D341Med (cell line): Measurements from ENCODE around the gene MAN1C1.
"Not testable (repeated sequence)": the region's sequence is repeated elsewhere in the genome, so short reads cannot be mapped to it uniquely, and the experiment has no call there.

Source experiments
- DNase-seq: peaks from one replicate; pipeline ENCODE4 v3.0.0; 2012; ENCODE audit warnings: low spot score

MAN1C1 gene

DNA sequence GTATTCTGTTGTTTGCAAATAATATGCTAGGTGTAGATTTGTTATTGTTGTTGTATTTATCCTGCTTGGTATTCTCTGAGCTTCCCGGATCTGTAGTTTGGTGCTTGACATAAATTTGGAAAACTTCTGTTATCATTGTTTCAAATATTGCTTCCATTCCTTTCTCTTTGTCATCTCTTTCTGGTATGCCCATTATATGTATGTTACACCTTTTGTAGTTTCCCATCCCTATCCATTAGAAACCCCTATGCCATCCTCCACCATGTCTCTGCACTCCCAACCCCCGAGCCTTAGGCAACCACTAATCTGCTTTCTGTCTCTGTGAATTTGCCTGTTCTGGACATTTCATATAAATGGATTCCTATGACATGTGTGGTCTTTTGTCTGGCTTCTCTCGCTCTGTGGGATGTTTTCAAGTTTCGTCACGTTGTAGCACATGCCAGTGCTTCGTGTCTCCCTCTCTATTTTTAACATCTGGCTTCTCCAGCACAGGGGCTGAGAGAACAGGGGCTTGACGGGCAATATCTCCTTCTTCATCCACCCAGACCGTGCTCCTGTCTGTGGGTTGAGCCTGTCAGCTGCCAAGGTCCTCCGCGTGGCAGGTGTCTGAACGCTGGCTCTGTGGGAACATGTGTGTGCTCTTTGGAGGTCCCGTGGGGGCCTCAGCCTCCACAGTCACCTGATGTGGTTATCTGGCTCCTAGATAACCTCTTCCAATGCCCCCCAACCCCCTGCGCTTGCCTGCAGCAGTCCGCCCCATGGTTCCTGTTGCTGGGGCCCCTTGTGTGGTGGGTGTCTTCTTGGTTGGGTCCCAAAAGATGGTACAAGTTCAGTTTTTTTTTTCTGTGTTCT is 32.8 kb upstream of the MAN1C1 start:
- DNase-seq = no peak

DNA sequence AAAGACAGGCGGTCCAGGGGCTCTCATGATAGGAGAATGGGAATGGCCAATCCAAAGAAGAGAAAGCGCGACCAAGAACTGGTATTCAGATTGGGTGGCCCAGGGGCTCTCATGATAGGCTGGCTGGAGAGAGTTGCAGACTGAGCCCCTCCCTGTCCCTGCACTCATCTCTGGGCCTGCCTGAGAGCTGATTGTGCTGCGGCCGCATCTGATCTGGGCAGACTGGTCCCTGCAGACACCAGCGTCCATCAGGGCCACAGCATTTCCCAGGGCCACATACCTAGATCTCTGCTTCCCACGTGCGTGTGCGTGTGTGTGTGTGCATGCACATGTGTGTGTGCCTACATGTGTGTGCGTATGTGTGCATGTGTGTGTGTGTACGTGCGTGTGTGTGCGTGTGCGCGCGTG is 30.4 kb upstream of the MAN1C1 start:
- no peak for DNase-seq

DNA sequence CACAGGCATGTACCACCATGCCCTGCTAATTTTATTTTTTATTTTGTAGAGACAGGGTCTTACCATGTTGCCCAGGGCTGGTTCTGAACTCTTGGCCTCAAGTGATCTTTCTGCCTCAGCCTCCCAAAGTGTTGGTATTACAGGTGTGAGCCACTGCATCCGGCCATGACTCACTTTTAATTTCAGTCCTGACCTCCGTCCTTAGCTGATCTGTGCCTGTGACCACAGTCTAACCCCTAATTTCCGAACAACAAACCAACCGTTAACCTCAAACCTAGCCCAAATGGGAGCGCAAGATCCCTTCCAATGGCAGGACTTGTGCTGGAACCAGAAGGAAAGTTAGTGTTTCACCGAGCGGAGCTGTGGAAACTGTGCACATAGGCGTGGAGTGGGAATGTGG is 29.3 kb upstream of the MAN1C1 start:
- no peak for DNase-seq

DNA sequence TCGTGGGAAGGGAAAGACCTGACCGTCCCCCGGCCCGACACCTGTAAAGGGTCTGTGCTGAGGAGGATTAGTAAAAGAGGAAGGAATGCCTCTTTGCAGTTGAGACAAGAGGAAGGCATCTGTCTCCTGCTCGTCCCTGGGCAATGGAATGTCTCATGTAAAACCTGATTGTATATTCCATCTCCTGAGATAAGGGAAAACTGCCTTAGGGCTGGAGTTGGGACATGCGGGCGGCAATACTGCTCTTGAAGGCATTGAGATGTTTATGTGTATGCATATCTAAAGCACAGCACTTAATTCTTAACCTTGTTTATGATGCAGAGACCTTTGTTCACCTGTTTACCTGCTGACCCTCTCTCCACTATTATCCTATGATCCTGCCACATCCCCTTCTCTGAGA is 28.4 kb upstream of the MAN1C1 start:
- not testable (repeated sequence) for DNase-seq

DNA sequence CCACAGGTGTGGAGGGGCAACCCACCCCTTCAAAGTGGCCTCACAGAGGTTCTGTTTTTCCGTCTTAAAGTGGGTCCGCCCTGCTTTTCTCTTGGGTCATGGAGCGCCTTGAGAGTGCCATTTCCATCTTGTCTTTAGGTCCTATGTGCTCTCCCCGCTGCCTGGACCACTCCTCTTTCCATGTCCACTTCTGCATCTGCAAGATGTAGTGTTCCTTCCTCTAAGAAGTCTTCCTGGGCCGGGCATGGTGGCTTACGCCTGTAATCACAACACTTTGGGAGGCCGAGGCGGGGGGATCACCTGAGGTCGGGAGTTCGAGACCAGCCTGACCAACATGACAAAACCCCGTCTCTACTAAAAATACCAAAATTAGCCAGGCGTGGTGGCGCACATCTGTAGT is 27.8 kb upstream of the MAN1C1 start:
- not testable (repeated sequence) for DNase-seq

GRCh38 chr1:25590096-25590824 is 26.3 kb upstream of the MAN1C1 start:
- DNase-seq = no peak

GRCh38 chr1:25593861-25594260 is 22.7 kb upstream of the MAN1C1 start:
- no peak for DNase-seq

GRCh38 chr1:25594971-25595370 is 21.6 kb upstream of the MAN1C1 start:
- no peak for DNase-seq

- DNase-seq = not testable (repeated sequence)
Measured at GRCh38 chr1:25596641-25597040, 19.9 kb upstream of the MAN1C1 start.

- no peak for DNase-seq
Measured at GRCh38 chr1:25598879-25599278, 17.7 kb upstream of the MAN1C1 start.

DNA sequence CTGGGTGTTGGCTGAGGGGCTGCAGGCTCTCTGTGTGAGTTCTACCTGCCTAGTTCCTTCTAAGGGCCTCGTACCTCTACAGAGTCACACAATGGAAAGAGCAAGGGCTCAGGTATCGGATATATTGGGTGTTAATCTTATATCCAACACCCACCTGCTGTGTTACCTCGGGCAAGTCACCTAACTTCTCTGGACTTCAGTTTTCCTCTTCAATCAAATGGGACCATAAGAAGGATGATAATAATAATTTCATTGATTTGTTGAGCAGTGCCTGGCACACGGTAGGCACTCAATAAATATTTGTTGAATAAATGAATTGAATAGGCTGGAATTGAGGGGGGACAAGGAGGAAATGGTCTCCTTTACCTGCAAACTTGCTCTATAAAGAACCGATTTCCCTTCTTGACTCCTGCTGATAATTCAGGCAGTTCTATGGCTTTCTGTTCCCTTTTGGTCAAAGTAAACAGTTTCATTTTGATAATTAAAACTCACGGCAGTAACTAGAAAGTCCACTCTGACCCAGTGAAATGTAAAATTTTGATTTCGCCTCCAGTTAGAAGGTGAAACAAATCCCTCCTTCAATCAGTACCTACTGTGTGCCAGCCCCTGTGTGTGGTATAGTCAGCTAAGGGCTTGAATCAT is 16.5 kb upstream of the MAN1C1 start:
- no peak for DNase-seq

DNA sequence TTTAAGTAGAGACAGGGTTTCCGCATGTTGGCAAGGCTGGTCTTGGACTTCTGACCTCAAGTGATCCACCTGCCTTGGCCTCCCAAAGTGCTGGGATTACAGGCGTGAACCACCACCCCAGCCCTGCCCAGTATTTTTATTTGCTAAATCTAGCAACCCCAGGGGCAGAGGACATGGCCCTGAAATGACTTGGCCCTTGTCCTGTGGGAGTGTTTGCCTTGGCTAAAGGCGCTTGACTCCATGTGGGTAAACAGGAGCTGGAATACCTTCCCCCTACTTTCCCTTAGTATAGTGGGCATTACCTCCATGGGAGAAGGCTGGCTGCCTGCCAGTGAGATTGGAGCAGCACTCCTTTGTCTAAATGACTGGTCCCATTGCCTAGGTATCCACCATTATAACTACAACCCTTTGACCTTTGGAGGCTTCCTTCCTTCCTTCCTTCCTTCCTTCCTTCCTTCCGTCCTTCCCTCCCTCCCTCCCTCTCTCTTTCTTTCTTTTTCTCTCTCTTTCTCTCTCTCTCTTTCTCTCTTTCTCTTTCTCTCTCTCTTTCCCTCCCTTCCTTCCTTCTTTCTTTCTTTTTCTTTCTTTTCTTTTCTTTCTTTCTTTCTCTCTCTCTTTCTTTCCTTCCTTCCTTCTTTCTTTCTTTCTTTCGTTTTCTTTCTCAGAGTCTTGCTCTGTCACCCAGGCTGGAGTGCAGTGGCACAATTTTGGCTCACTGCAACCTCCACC is 15.5 kb upstream of the MAN1C1 start:
- DNase-seq = not testable (repeated sequence)

- DNase-seq = not testable (repeated sequence)
Measured at GRCh38 chr1:25603779-25604538, 12.6 kb upstream of the MAN1C1 start.

DNA sequence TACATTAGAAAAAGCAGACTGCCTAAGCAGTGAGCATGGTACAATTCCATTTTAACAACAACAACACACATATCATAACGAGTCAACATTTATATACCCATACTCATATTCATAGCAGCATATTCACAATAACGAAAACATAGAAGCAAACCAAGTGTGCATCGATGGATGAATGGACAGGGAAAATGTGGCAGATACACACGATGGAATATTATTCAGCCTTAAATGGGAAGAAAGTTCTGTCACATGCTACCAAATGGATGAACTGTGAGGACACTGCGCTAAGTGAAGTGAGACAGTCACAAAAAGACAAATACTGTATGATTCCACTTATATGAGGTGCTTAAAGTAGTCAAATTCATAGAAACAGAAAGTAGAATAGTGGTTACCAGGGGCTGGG is 9.5 kb upstream of the MAN1C1 start:
- DNase-seq = no peak

GRCh38 chr1:25608488-25609178 is 8.0 kb upstream of the MAN1C1 start:
- peak; percentile 77 for DNase-seq

DNA sequence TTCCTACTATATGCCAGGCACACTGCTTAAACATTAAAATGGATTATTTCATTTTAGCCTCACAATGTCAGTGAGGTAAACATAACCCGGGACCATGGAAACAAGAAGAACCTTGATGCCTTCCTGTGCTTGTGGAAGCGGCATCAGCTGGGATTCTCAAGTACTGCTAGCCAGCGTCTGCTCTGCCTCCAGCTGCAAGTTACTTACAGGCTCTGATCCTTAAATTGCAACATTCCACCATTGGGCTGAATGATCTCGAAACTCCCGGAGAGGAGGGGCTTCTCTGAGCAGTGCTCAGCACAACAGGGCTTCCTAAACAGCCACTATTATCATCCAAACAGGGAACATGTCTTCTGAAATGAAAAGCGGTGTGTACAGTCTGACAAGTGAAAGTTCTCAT is 6.7 kb upstream of the MAN1C1 start:
- DNase-seq = peak; percentile 7

GRCh38 chr1:25610822-25611630 is 5.6 kb upstream of the MAN1C1 start:
- DNase-seq = no peak

GRCh38 chr1:25611843-25612242 is 4.7 kb upstream of the MAN1C1 start:
- DNase-seq = no peak

- no peak for DNase-seq
Measured at GRCh38 chr1:25612421-25612820, 4.2 kb upstream of the MAN1C1 start.

- DNase-seq = no peak
Measured at GRCh38 chr1:25613091-25613490, 3.5 kb upstream of the MAN1C1 start.
